ENCODE results near the gene ROR1.

Gene ROR1

GRCh38 chr1:64136752-64137411, 363.1 kb downstream of the ROR1 start:
- Histone ChIP-seq H3K36me3 (ENCODE audit: insufficient read depth, low read length) (no peaks in the 10 kb centered on the region), H3K9me3 (ENCODE audit: control insufficient read depth, insufficient read depth, low read length) (no peaks in the 10 kb centered on the region), H3K4me1 (ENCODE audit: insufficient read depth, low read length) (0 out of 2 replicates have a peak, but pooled peaks cover 3% of the 10 kb centered on the region), H3K9ac (ENCODE audit: low read depth, low read length) (no peak overlapping the region)

DNA sequence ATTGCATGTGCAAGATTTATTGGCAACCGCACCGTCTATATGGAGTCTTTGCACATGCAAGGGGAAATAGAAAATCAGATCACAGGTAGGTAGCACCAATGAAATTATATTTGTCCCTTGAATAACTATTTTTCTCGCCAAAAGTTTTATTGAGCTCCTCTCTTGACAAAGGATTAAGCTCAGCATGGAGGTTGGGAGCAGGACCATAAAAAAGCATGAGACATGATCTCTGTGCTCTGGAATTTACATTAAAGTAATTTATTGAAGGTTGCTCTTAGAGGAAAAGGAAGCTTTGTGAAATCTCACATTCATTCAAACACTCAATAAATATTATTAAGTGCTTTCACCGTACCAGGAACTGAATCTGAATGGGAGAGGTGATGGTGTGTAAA, 363.6 kb downstream of the ROR1 start:
- Histone ChIP-seq H3K4me1 (ENCODE audit: insufficient read depth, low read length) (0 out of 2 replicates have a peak, but pooled peaks cover 3% of the 10 kb centered on the region), H3K9ac (ENCODE audit: low read depth, low read length) (no peak overlapping the region), H3K36me3 (ENCODE audit: insufficient read depth, low read length) (no peaks in the 10 kb centered on the region; the same call in 1 of the 2 replicates), H3K9me3 (ENCODE audit: control insufficient read depth, insufficient read depth, low read length) (no peaks in the 10 kb centered on the region)

GRCh38 chr1:64139877-64140276, 366.1 kb downstream of the ROR1 start:
- Histone ChIP-seq H3K36me3 (ENCODE audit: insufficient read depth, low read length) (peaks cover 4% of the 10 kb centered on the region), H3K9me3 (ENCODE audit: control insufficient read depth, insufficient read depth, low read length) (no peaks in the 10 kb centered on the region), H3K4me1 (ENCODE audit: insufficient read depth, low read length) (no peaks in the 10 kb centered on the region)

GRCh38 chr1:64140596-64140995, 366.8 kb downstream of the ROR1 start:
- H3K36me3 ChIP-seq (ENCODE audit: insufficient read depth, low read length) = peaks cover 4% of the 10 kb centered on the region
- H3K4me1 ChIP-seq (ENCODE audit: insufficient read depth, low read length) = no peaks in the 10 kb centered on the region
- no peak overlapping the region for H3K9ac ChIP-seq (ENCODE audit: low read depth, low read length)
- no peaks in the 10 kb centered on the region for H3K9me3 ChIP-seq (ENCODE audit: control insufficient read depth, insufficient read depth, low read length)

More at GRCh38 chr1:64139877-64140276, 366.1 kb downstream of the ROR1 start:
- no peak overlapping the region for H3K9ac ChIP-seq (ENCODE audit: low read depth, low read length)

GRCh38 chr1:64147045-64147724, 373.4 kb downstream of the ROR1 start:
- Histone ChIP-seq H3K36me3 (ENCODE audit: insufficient read depth, low read length) (peaks cover 4% of the 10 kb centered on the region), H3K9ac (ENCODE audit: low read depth, low read length) (no peak overlapping the region), H3K9me3 (ENCODE audit: control insufficient read depth, insufficient read depth, low read length) (no peaks in the 10 kb centered on the region), H3K4me1 (ENCODE audit: insufficient read depth, low read length) (no peaks in the 10 kb centered on the region)

GRCh38 chr1:64147759-64148158, 373.9 kb downstream of the ROR1 start:
- Histone ChIP-seq H3K9ac (ENCODE audit: low read depth, low read length) (no peak overlapping the region), H3K9me3 (ENCODE audit: control insufficient read depth, insufficient read depth, low read length) (no peaks in the 10 kb centered on the region), H3K36me3 (ENCODE audit: insufficient read depth, low read length) (peaks cover 4% of the 10 kb centered on the region), H3K4me1 (ENCODE audit: insufficient read depth, low read length) (no peaks in the 10 kb centered on the region)

- Histone ChIP-seq H3K9me3 (ENCODE audit: control insufficient read depth, insufficient read depth, low read length) (no peaks in the 10 kb centered on the region), H3K36me3 (ENCODE audit: insufficient read depth, low read length) (no peaks in the 10 kb centered on the region), H3K9ac (ENCODE audit: low read depth, low read length) (no peak overlapping the region), H3K4me1 (ENCODE audit: insufficient read depth, low read length) (peaks cover 12% of the 10 kb centered on the region)
These were observed 376.4 kb downstream of the ROR1 start for GRCh38 chr1:64150266-64150665.

- Histone ChIP-seq H3K9me3 (ENCODE audit: control insufficient read depth, insufficient read depth, low read length) (no peaks in the 10 kb centered on the region), H3K36me3 (ENCODE audit: insufficient read depth, low read length) (no peaks in the 10 kb centered on the region), H3K9ac (ENCODE audit: low read depth, low read length) (no peak overlapping the region), H3K4me1 (ENCODE audit: insufficient read depth, low read length) (peaks cover 14% of the 10 kb centered on the region)
These were observed 377.0 kb downstream of the ROR1 start for GRCh38 chr1:64150729-64151230.

GRCh38 chr1:64155278-64155677, 381.5 kb downstream of the ROR1 start:
- H3K9ac ChIP-seq (ENCODE audit: low read depth, low read length) = no peak overlapping the region
- H3K9me3 ChIP-seq (ENCODE audit: control insufficient read depth, insufficient read depth, low read length) = no peaks in the 10 kb centered on the region
- no peaks in the 10 kb centered on the region; the same call in 1 of the 2 replicates for H3K36me3 ChIP-seq (ENCODE audit: insufficient read depth, low read length)
- H3K4me1 ChIP-seq (ENCODE audit: insufficient read depth, low read length) = peaks cover 14% of the 10 kb centered on the region

- Histone ChIP-seq H3K4me1 (ENCODE audit: insufficient read depth, low read length) (peaks cover 4% of the 10 kb centered on the region; the same call in 1 of the 2 replicates), H3K36me3 (ENCODE audit: insufficient read depth, low read length) (peaks cover 3% of the 10 kb centered on the region), H3K9ac (ENCODE audit: low read depth, low read length) (no peak overlapping the region), H3K9me3 (ENCODE audit: control insufficient read depth, insufficient read depth, low read length) (no peaks in the 10 kb centered on the region)
These were observed 387.6 kb downstream of the ROR1 start for GRCh38 chr1:64161357-64161941.

GRCh38 chr1:64162151-64162550, 388.3 kb downstream of the ROR1 start:
- Histone ChIP-seq H3K9me3 (ENCODE audit: control insufficient read depth, insufficient read depth, low read length) (no peaks in the 10 kb centered on the region), H3K36me3 (ENCODE audit: insufficient read depth, low read length) (peaks cover 4% of the 10 kb centered on the region), H3K9ac (ENCODE audit: low read depth, low read length) (no peak overlapping the region), H3K4me1 (ENCODE audit: insufficient read depth, low read length) (peaks cover 4% of the 10 kb centered on the region; the same call in 1 of the 2 replicates)

DNA sequence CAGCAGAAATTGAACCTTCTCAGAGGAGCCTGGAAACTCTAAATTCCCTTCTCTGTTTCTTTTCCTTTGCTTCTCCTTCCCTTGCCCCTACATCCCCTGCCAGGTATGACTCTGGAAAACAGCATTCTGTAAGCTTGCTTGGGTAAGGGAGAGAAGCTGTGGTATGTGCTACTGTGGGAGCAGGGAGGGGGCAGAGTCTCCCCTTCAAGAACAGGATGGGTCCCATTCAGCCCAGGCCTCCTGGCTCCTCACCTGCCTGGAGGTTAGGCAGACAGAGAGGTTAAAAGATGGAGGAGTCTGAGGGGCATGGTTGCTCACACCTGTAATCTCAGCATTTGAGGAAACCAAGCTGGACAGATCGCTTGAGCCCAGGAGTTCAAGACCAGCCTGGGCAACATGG, 389.0 kb downstream of the ROR1 start:
- Histone ChIP-seq H3K9me3 (ENCODE audit: control insufficient read depth, insufficient read depth, low read length) (no peaks in the 10 kb centered on the region), H3K9ac (ENCODE audit: low read depth, low read length) (no peak overlapping the region), H3K4me1 (ENCODE audit: insufficient read depth, low read length) (peaks cover 4% of the 10 kb centered on the region; the same call in 1 of the 2 replicates), H3K36me3 (ENCODE audit: insufficient read depth, low read length) (peaks cover 9% of the 10 kb centered on the region)

GRCh38 chr1:64163431-64163830, 389.6 kb downstream of the ROR1 start:
- Histone ChIP-seq H3K36me3 (ENCODE audit: insufficient read depth, low read length) (peaks cover 9% of the 10 kb centered on the region), H3K9ac (ENCODE audit: low read depth, low read length) (no peak overlapping the region), H3K4me1 (ENCODE audit: insufficient read depth, low read length) (peaks cover 4% of the 10 kb centered on the region; the same call in 1 of the 2 replicates), H3K9me3 (ENCODE audit: control insufficient read depth, insufficient read depth, low read length) (no peaks in the 10 kb centered on the region)

GRCh38 chr1:64163970-64164369, 390.2 kb downstream of the ROR1 start:
- Histone ChIP-seq H3K9me3 (ENCODE audit: control insufficient read depth, insufficient read depth, low read length) (peaks cover 3% of the 10 kb centered on the region; the same call in 1 of the 2 replicates), H3K4me1 (ENCODE audit: insufficient read depth, low read length) (peaks cover 4% of the 10 kb centered on the region; the same call in 1 of the 2 replicates), H3K36me3 (ENCODE audit: insufficient read depth, low read length) (peaks cover 9% of the 10 kb centered on the region), H3K9ac (ENCODE audit: low read depth, low read length) (no peak overlapping the region)

All from ES-I3 (cell line).